H1 (cell line): Measurements from ENCODE around the gene SLC9A3. TPM values are rescaled to one million over a fixed set of nuclear protein-coding genes. Genes with fewer than 3 reads are reported as not detected.

Experiments used
- CTCF ChIA-PET: fragments of 300-600 bp; sonication (Branson Sonifier 250); formaldehyde crosslinking; loops from one replicate; lab custom pipeline; 2021; ENCODE audit not compliant: partially characterized antibody; lab: Charles Lee
- POLR2A ChIA-PET: fragments of 300-600 bp; sonication (Branson Sonifier 250); formaldehyde crosslinking; loops from one replicate; lab custom pipeline; 2021; ENCODE audit warnings: inconsistent platforms; ENCODE audit not compliant: partially characterized antibody; lab: Charles Lee
- DNase-seq, 2 experiments: peaks; one replicate each; pipeline versions ENCODE4 v3.0.0 to v3.0.0-alpha.2; 2010 to 2022; ENCODE audit warnings: low spot score in 2 of 2, low read depth in 1 of 2, mixed read lengths in 1 of 2
- FAIRE-seq: peaks from 2 replicates; lab custom pipeline; 2011; peaks lifted over from hg19 to GRCh38; lab: Jason Lieb, UNC
- H2AFZ ChIP-seq: 2 replicates; pipeline ENCODE4 v1.8.1; 2012; ENCODE audit warnings: low read length, inconsistent platforms
- H2AK5ac ChIP-seq: 2 replicates; pipeline ENCODE4 v1.6.1; 2013; ENCODE audit warnings: low read depth, low read length
- H2BK120ac ChIP-seq: replicated peaks from 2 replicates; pipeline ENCODE3; 2013; ENCODE audit warnings: low read depth, low read length, inconsistent platforms
- H2BK12ac ChIP-seq: 2 replicates; pipeline ENCODE4 v1.6.1; 2013; ENCODE audit warnings: low read depth, low read length
- H2BK15ac ChIP-seq: 2 replicates; pipeline ENCODE4 v1.6.1; 2013; ENCODE audit warnings: low read length
- H2BK20ac ChIP-seq: 2 replicates; pipeline ENCODE4 v1.6.1; 2013; ENCODE audit warnings: low read length
- H2BK5ac ChIP-seq: 2 replicates; pipeline ENCODE4 v1.6.1; 2013; ENCODE audit warnings: low read depth, low read length
- H3K14ac ChIP-seq: 2 replicates; pipeline ENCODE4 v1.6.1; 2013; ENCODE audit warnings: inconsistent platforms; ENCODE audit not compliant: insufficient read length
- H3K18ac ChIP-seq: 2 replicates; pipeline ENCODE4 v1.6.1; 2013; ENCODE audit warnings: low read length; ENCODE audit errors: extremely low read depth
- H3K23ac ChIP-seq: 2 replicates; pipeline ENCODE4 v1.6.1; 2013; ENCODE audit warnings: inconsistent platforms; ENCODE audit not compliant: insufficient read length
- H3K23me2 ChIP-seq: 2 replicates; pipeline ENCODE4 v1.6.1; 2013; ENCODE audit warnings: low read depth, low read length
- H3K27ac ChIP-seq: 2 replicates; pipeline ENCODE4 v1.6.1; 2011; ENCODE audit warnings: low read depth, low read length, inconsistent platforms
- H3K27me3 ChIP-seq, 4 experiments: replicated peaks in 1 of 4; 1 replicate in 1 of 4; 2 replicates in 3 of 4; pipeline versions ENCODE4 v1.6.1 to v1.8.1; 2011 to 2013; ENCODE audit warnings: low read length in 3 of 4, mild to moderate bottlenecking in 3 of 4, inconsistent platforms in 2 of 4, mixed read lengths in 2 of 4, moderate library complexity in 1 of 4; ENCODE audit not compliant: control insufficient read depth in 3 of 4, insufficient read depth in 3 of 4; ENCODE audit errors: extremely low read depth in 1 of 4
- H3K36me3 ChIP-seq, 4 experiments: 2 replicates each; pipeline versions ENCODE4 v1.6.1 to v1.8.1; 2011 to 2013; ENCODE audit warnings: mild to moderate bottlenecking in 4 of 4, low read length in 3 of 4, moderate library complexity in 2 of 4, control low read depth in 1 of 4, inconsistent platforms in 1 of 4; ENCODE audit not compliant: insufficient read depth in 4 of 4, control insufficient read depth in 2 of 4
- H3K4ac ChIP-seq: replicated peaks from 2 replicates; pipeline ENCODE3; 2013; ENCODE audit warnings: low read length, low read depth, mixed read lengths, inconsistent platforms; ENCODE audit not compliant: insufficient read length
- H3K4me1 ChIP-seq, 4 experiments: replicated peaks in 1 of 4; 1 replicate in 1 of 4; 2 replicates in 3 of 4; pipeline versions ENCODE4 v1.6.1 to v1.8.1; 2011 to 2013; ENCODE audit warnings: low read length in 3 of 4, inconsistent platforms in 2 of 4, mixed read lengths in 1 of 4; ENCODE audit not compliant: insufficient read depth in 4 of 4, control insufficient read depth in 3 of 4
- H3K4me2 ChIP-seq, 2 experiments: 2 replicates each; pipeline versions ENCODE4 v1.6.1 to v1.8.1; 2011 to 2013; ENCODE audit warnings: low read depth in 2 of 2, low read length in 2 of 2, control low read depth in 1 of 2, inconsistent platforms in 1 of 2, mild to moderate bottlenecking in 1 of 2; ENCODE audit not compliant: insufficient read depth in 1 of 2
- H3K4me3 ChIP-seq, 4 experiments: fragments of 200-600, 300-600 bp in 1 of 4; sonication (generic), shearing (Covaris generic), sonication (Bioruptor Twin) in 1 of 4; 2 replicates each; pipeline versions ENCODE4 v1.5.1 to v1.8.1; 2011 to 2016; ENCODE audit warnings: low read length in 4 of 4, low read depth in 3 of 4, control low read depth in 2 of 4, inconsistent platforms in 2 of 4, mild to moderate bottlenecking in 2 of 4, mixed read lengths in 1 of 4, moderate library complexity in 1 of 4; ENCODE audit not compliant: insufficient read depth in 2 of 4; ENCODE audit errors: extremely low read depth in 1 of 4
- H3K56ac ChIP-seq: replicated peaks from 2 replicates; pipeline ENCODE3; 2013; ENCODE audit warnings: low read depth, mild to moderate bottlenecking, mixed read lengths, low read length, inconsistent platforms; ENCODE audit not compliant: insufficient read length
- H3K79me1 ChIP-seq: 2 replicates; pipeline ENCODE4 v1.6.1; 2013; ENCODE audit warnings: low read depth, low read length, control low read depth
- H3K79me2 ChIP-seq, 2 experiments: 2 replicates each; pipeline versions ENCODE4 v1.6.1 to v1.8.1; 2012 to 2013; ENCODE audit warnings: low read length in 2 of 2, mild to moderate bottlenecking in 2 of 2, inconsistent platforms in 1 of 2; ENCODE audit not compliant: insufficient read depth in 2 of 2, control insufficient read depth in 1 of 2
- H3K9ac ChIP-seq, 4 experiments: replicated peaks in 1 of 4; 1 replicate in 1 of 4; 2 replicates in 3 of 4; pipeline versions ENCODE4 v1.6.1 to v1.8.1; 2011 to 2013; ENCODE audit warnings: low read depth in 3 of 4, low read length in 3 of 4, control low read depth in 2 of 4, mild to moderate bottlenecking in 2 of 4, moderate library complexity in 2 of 4, inconsistent platforms in 1 of 4; ENCODE audit errors: extremely low read depth in 1 of 4
- H3K9me3 ChIP-seq, 2 experiments: 2 replicates each; pipeline versions ENCODE4 v1.6.1 to v1.8.1; 2012 to 2013; ENCODE audit warnings: mild to moderate bottlenecking in 2 of 2, moderate library complexity in 2 of 2, control low read depth in 1 of 2, inconsistent platforms in 1 of 2, low read depth in 1 of 2, low read length in 1 of 2, mixed read lengths in 1 of 2; ENCODE audit not compliant: insufficient read depth in 2 of 2
- H4K20me1 ChIP-seq, 2 experiments: replicated peaks in 1 of 2; 2 replicates each; pipeline versions ENCODE3 to v1.8.1; 2011 to 2013; ENCODE audit warnings: inconsistent platforms in 2 of 2, low read length in 2 of 2, mild to moderate bottlenecking in 1 of 2; ENCODE audit not compliant: insufficient read depth in 2 of 2, control insufficient read depth in 1 of 2
- H4K5ac ChIP-seq: 2 replicates; pipeline ENCODE4 v1.6.1; 2013; ENCODE audit warnings: low read length, low read depth, mixed read lengths, inconsistent platforms; ENCODE audit not compliant: insufficient read length
- H4K8ac ChIP-seq: 2 replicates; pipeline ENCODE4 v1.8.0; 2013; ENCODE audit warnings: mild to moderate bottlenecking, moderate library complexity, low read length, inconsistent platforms; ENCODE audit not compliant: insufficient read depth; ENCODE audit errors: extremely low read depth
- H4K91ac ChIP-seq: replicated peaks from 2 replicates; pipeline ENCODE3; 2013; ENCODE audit warnings: low read length, mixed read lengths, inconsistent platforms; ENCODE audit not compliant: insufficient read length
- BRCA1 ChIP-seq: IDR thresholded peaks from 2 replicates; pipeline ENCODE4 v1.6.1; 2012; ENCODE audit warnings: low read depth, low read length, improper control_type of control experiment
- CBX8 ChIP-seq: fragments of 300-800, 300-1000 bp; sonication (generic); IDR thresholded peaks from 2 replicates; pipeline ENCODE4 v1.7.1; 2016; ENCODE audit warnings: low read depth, low read length, borderline replicate concordance
- EGR1 ChIP-seq: IDR thresholded peaks from 2 replicates; pipeline ENCODE4 v1.6.1; 2011; ENCODE audit warnings: low read depth, low read length, borderline replicate concordance
- HDAC6 ChIP-seq: IDR thresholded peaks from one replicate; pipeline ENCODE4 v1.7.1; 2012; ENCODE audit warnings: low read depth, mild to moderate bottlenecking, inconsistent platforms, low read length, moderate library complexity
- JUND ChIP-seq: IDR thresholded peaks from 2 replicates; pipeline ENCODE4 v1.6.1; 2011; ENCODE audit warnings: mild to moderate bottlenecking, improper control_type of control experiment, low read length
- KDM5A ChIP-seq: fragments of 200-600 bp; IDR thresholded peaks from 2 replicates; pipeline ENCODE4 v1.7.1; 2012; ENCODE audit warnings: mild to moderate bottlenecking, low read length, inconsistent platforms, mixed read lengths
- POLR2AphosphoS5 ChIP-seq: IDR thresholded peaks from 2 replicates; pipeline ENCODE4 v1.6.1; 2011; ENCODE audit warnings: low read depth, low read length
- RFX5 ChIP-seq: IDR thresholded peaks from 2 replicates; pipeline ENCODE4 v1.6.1; 2011; ENCODE audit warnings: low read depth, low read length, improper control_type of control experiment, borderline replicate concordance
- SRF ChIP-seq: IDR thresholded peaks from 2 replicates; pipeline ENCODE4 v1.6.1; 2011; ENCODE audit warnings: mild to moderate bottlenecking, low read depth, low read length, moderate library complexity
- SUZ12 ChIP-seq: fragments of 200-600 bp; sonication (generic); IDR thresholded peaks from 2 replicates; pipeline ENCODE4 v1.6.1; 2012; ENCODE audit warnings: mild to moderate bottlenecking, inconsistent platforms, low read length, moderate library complexity, mixed read lengths
- TBP ChIP-seq: IDR thresholded peaks from 2 replicates; pipeline ENCODE4 v1.6.1; 2011; ENCODE audit warnings: low read depth, low read length, improper control_type of control experiment
- TEAD4 ChIP-seq: IDR thresholded peaks from 2 replicates; pipeline ENCODE4 v1.6.1; 2012; ENCODE audit warnings: low read depth, low read length, inconsistent platforms, mixed read lengths
- WGBS, 2 experiments: shearing (Covaris generic) in 1 of 2; methylation state at CpG; one replicate each; pipeline versions ENCODE4 v1.1.6 to v1.1.7; 2013 to 2015; ENCODE audit warnings: low lambda C conversion rate in 2 of 2, mixed read lengths in 2 of 2, inconsistent platforms in 1 of 2, low coverage in 1 of 2, missing lambda C conversion rate in 1 of 2; ENCODE audit not compliant: insufficient replicate concordance in 2 of 2, insufficient coverage in 1 of 2, insufficient read length in 1 of 2; ENCODE audit errors: extremely low coverage in 1 of 2, missing lambda C conversion rate in 1 of 2; 5-methylcytosine and 5-hydroxymethylcytosine counted together
- polyA plus RNA-seq, 7 experiments: library from polyadenylated mRNA; depleted of rRNA in 3 of 7; stranded (reverse) in 5 of 7; unstranded in 2 of 7; fragments of >200 nt in 5 of 7; fragments of 200-250 nt in 2 of 7; gene quantifications; 1 replicate in 5 of 7; 2 replicates in 1 of 7; 4 replicates in 1 of 7; pipeline versions ENCODE4 v1.2.1 to v1.2.3, GENCODE V29; 2011 to 2013; ENCODE audit warnings: missing spikeins in 2 of 7, mixed read lengths in 2 of 7
- total RNA-seq: library from RNA; stranded (reverse); fragmentation: NEBNext Ultra II Directional; extraction: Animal tissue kit (Norgen Biotek cat#: 25700); gene quantifications from 2 replicates; pipeline ENCODE4 v1.2.1, GENCODE V29; 2021
- TF ChIP-seq, protein P1 (sequence below): IDR thresholded peaks from 2 replicates; pipeline ENCODE4 v1.6.1; 2012; ENCODE audit warnings: low read length, inconsistent platforms

SLC9A3 gene
- total and polyA plus RNA-seq, 2 of the 8 experiments (the other 6 are each of a cell fraction or from before 2014, with no cell fraction given), result 0.95 to 1.0 TPM

GRCh38 chr5:556909-557441 is 32.7 kb upstream of the SLC9A3 start:
- no peak for DNase-seq
- no peak overlapping the region for H2BK20ac ChIP-seq
- H3K18ac ChIP-seq, result no peak overlapping the region
- H3K27me3 ChIP-seq, result peaks cover 0 to under 1% (median 0%) of the 10 kb centered on the region in 4 experiments; a peak in 1 of 7 replicates
- no peak overlapping the region for H2BK12ac ChIP-seq
- H3K27ac ChIP-seq, result no peak overlapping the region
- H2BK15ac ChIP-seq, result no peak overlapping the region
- no peak overlapping the region for H3K23ac ChIP-seq
- no peak overlapping the region for H3K9ac ChIP-seq
- FAIRE-seq, result no peak
- H2AFZ ChIP-seq, result no peak overlapping the region
- H4K91ac ChIP-seq, result no peak overlapping the region
- ChIA-PET CTCF (no interaction called here), POLR2A (no interaction called here)
- no peaks in the 10 kb centered on the region for H3K9me3 ChIP-seq
- peaks cover under 1% of the 10 kb centered on the region; the same call in 1 of the 2 replicates for H3K23me2 ChIP-seq
- H3K56ac ChIP-seq, result no peak overlapping the region
- 0 out of 7 replicates have a peak, but pooled peaks cover 0 to 3% (median 0%) of the 10 kb centered on the region in 4 experiments for H3K4me1 ChIP-seq
- no peak overlapping the region for H3K4ac ChIP-seq
- H3K4me2 ChIP-seq, result no peak overlapping the region
- no peak overlapping the region for H2BK5ac ChIP-seq
- no peak overlapping the region for H2BK120ac ChIP-seq
- no peak overlapping the region for H4K5ac ChIP-seq
- no peaks in the 10 kb centered on the region for H3K79me2 ChIP-seq
- no peaks in the 10 kb centered on the region for H3K36me3 ChIP-seq
- no peaks in the 10 kb centered on the region for H3K79me1 ChIP-seq
- no peak overlapping the region for H3K4me3 ChIP-seq
- H2AK5ac ChIP-seq, result no peak overlapping the region
- H4K8ac ChIP-seq, result no peak overlapping the region
- H3K14ac ChIP-seq, result no peak overlapping the region
- no peaks in the 10 kb centered on the region for H4K20me1 ChIP-seq
- WGBS, 2 experiments, result 88% methylated on average over 19 of the region's 19 CpGs; no CpG with 5 or more reads in 1 of the 2 experiments
- TF ChIP-seq HDAC6, result no peak
- TF ChIP-seq, protein P1, sequence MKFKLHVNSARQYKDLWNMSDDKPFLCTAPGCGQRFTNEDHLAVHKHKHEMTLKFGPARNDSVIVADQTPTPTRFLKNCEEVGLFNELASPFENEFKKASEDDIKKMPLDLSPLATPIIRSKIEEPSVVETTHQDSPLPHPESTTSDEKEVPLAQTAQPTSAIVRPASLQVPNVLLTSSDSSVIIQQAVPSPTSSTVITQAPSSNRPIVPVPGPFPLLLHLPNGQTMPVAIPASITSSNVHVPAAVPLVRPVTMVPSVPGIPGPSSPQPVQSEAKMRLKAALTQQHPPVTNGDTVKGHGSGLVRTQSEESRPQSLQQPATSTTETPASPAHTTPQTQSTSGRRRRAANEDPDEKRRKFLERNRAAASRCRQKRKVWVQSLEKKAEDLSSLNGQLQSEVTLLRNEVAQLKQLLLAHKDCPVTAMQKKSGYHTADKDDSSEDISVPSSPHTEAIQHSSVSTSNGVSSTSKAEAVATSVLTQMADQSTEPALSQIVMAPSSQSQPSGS, result no peak
- no peak for TF ChIP-seq TBP
- no peak for TF ChIP-seq POLR2AphosphoS5
- TF ChIP-seq RFX5, result no peak
- no peak for TF ChIP-seq TEAD4
- TF ChIP-seq JUND, result no peak
- TF ChIP-seq SUZ12, result no peak
- TF ChIP-seq CBX8, result no peak
- TF ChIP-seq SRF, result no peak
- TF ChIP-seq EGR1, result no peak
- no peak for TF ChIP-seq BRCA1
- no peak for TF ChIP-seq KDM5A
